ENCODE data around the gene WDR89. TPM values are rescaled to one million over a fixed set of nuclear protein-coding genes. Genes with fewer than 3 reads are reported as not detected.

Gene WDR89
- total RNA-seq, 1 experiment from 2014 or later = 18.2 TPM

DNA sequence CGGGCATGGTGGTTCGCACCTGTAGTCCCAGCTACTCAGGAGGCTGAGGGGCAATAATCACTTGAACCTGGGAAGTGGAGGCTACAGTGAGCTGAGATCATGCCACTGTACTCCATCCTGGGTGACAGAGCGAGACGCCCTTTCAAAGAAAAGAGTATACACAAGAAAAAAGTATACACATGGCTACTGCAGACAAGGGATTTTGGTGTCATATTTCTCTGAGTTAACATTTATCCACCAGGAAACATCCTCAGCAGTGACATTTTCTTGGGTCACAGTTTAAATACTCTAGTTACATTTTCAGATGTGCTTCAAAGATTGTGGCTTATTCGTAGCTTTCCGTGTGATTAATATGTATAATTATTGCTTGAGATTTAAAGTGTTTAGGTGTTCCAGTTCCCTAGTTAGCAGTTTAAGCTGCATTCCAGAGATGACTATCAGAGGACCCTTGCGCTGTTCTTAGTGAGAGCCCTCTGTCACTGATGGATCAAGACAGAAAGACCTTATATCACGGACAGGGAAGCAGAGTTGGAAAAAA is 93.8 kb downstream of the WDR89 start:
- POLR2A ChIA-PET (ENCODE audit: unreplicated experiment) = interaction anchor here (0.6 to 0.7 kb wide), 4 partner anchors 18 to 1806 kb away, joined by 3 to 7 read pairs (median 6); no protein-coding TSS in a partner anchor
- Histone ChIP-seq H3K9me3 (ENCODE audit: insufficient read depth, low read depth) (no peaks in the 10 kb centered on the region), H3K27me3 (ENCODE audit: insufficient read depth, low read depth) (no peaks in the 10 kb centered on the region), H3K4me3 (no peak overlapping the region), H3F3A (ENCODE audit: insufficient read depth, low read depth) (peaks cover 5% of the 10 kb centered on the region; the same call in 1 of the 2 replicates), H3K9me2 (ENCODE audit: insufficient read depth) (no peaks in the 10 kb centered on the region), H3K27ac (no peak overlapping the region), H4K20me1 (ENCODE audit: insufficient read depth) (no peaks in the 10 kb centered on the region), H2AFZ (no peak overlapping the region), H3K4me2 (no peak overlapping the region), H3K79me2 (ENCODE audit: low read depth) (peaks cover 6% of the 10 kb centered on the region), H3K4me1 (replicated peaks; ENCODE audit: insufficient read depth) (peaks cover 9% of the 10 kb centered on the region; the same call in 1 of the 2 replicates), H3K36me3 (ENCODE audit: low read depth) (no peaks in the 10 kb centered on the region)
- BruUV-seq (replicated peaks) = no TSS peak
- no peak for DNase-seq
- CTCF ChIA-PET = no interaction called here
- TF ChIP-seq EZH2 (IDR thresholded peaks at IDR 0.05; ENCODE audit: low read depth) = no peak
- TF ChIP-seq, protein P1, sequence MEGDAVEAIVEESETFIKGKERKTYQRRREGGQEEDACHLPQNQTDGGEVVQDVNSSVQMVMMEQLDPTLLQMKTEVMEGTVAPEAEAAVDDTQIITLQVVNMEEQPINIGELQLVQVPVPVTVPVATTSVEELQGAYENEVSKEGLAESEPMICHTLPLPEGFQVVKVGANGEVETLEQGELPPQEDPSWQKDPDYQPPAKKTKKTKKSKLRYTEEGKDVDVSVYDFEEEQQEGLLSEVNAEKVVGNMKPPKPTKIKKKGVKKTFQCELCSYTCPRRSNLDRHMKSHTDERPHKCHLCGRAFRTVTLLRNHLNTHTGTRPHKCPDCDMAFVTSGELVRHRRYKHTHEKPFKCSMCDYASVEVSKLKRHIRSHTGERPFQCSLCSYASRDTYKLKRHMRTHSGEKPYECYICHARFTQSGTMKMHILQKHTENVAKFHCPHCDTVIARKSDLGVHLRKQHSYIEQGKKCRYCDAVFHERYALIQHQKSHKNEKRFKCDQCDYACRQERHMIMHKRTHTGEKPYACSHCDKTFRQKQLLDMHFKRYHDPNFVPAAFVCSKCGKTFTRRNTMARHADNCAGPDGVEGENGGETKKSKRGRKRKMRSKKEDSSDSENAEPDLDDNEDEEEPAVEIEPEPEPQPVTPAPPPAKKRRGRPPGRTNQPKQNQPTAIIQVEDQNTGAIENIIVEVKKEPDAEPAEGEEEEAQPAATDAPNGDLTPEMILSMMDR (conservative IDR thresholded peaks at IDR 0.05) = no peak
- intact Hi-C loops (cut with micrococcal nuclease; ENCODE audit: unreplicated experiment) = loop anchor here (10.0 kb wide), 1 partner anchor 247 kb away; no protein-coding TSS in a partner anchor

Other genes with a start within 250 kb of the WDR89 start
- gene PPP2R5E, start 98.5 kb downstream of the WDR89 start, total RNA-seq (2021) = 66.4 and 67.0 TPM in 2 replicates
- 20.6 and 26.7 TPM in 2 replicates for gene SGPP1, start 86.2 kb upstream of the WDR89 start, total RNA-seq (2021)
- 90.3 and 94.2 TPM in 2 replicates for gene SYNE2, start 211.1 kb upstream of the WDR89 start, total RNA-seq (2021)

All from PC-9 (cell line).